ENCODE measurements around the gene EGR1. TPM values are rescaled to one million over a fixed set of nuclear protein-coding genes. Genes with fewer than 3 reads are reported as not detected.

Gene EGR1
- 100 to 1,000 TPM in 2 of 6 donors, 10 to 100 TPM in 3, 1 to 10 TPM in 1; 7.0 to 125 (median 41.8) TPM for polyA plus RNA-seq (ENCODE audit: low read depth in 6 of 6)

DNA sequence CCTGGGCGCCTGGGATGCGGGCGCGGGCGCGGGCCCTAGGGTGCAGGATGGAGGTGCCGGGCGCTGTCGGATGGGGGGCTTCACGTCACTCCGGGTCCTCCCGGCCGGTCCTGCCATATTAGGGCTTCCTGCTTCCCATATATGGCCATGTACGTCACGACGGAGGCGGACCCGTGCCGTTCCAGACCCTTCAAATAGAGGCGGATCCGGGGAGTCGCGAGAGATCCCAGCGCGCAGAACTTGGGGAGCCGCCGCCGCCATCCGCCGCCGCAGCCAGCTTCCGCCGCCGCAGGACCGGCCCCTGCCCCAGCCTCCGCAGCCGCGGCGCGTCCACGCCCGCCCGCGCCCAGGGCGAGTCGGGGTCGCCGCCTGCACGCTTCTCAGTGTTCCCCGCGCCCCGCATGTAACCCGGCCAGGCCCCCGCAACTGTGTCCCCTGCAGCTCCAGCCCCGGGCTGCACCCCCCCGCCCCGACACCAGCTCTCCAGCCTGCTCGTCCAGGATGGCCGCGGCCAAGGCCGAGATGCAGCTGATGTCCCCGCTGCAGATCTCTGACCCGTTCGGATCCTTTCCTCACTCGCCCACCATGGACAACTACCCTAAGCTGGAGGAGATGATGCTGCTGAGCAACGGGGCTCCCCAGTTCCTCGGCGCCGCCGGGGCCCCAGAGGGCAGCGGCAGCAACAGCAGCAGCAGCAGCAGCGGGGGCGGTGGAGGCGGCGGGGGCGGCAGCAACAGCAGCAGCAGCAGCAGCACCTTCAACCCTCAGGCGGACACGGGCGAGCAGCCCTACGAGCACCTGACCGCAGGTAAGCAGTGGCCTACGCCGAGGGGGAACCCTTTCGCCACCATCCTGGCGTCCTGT lies at the start of gene EGR1:
TSS of gene EGR1 (plus strand) at position 219 of the 864 bp plus-strand sequence. CDS start at position 502, 283 bp downstream.
- Mint-ChIP-seq H3K27ac (peak within 1 kb of the TSS; percentile 91 to 98 (median 97)), H3K4me1 (peaks cover 30 to 33% (median 31%) of the 10 kb centered on the region in 3 donors), H3K4me3 (peak within 1 kb of the TSS; percentile 86 to 95 (median 91)), H3K9me3 (no peaks in the 10 kb centered on the region), H3K27me3 (no peaks in the 10 kb centered on the region), H3K36me3 (peaks cover 0 to 12% of the 10 kb centered on the region in 2 donors)
- DNase-seq (peak; percentile 96), ATAC-seq (ENCODE audit: low read depth in 2 of 2) (peak; percentile 55 to 56)

- no peak for DNase-seq
- Mint-ChIP-seq H3K4me3 (no peak overlapping the region), H3K27me3 (no peaks in the 10 kb centered on the region), H3K27ac (no peak overlapping the region), H3K36me3 (peaks cover 27% of the 10 kb centered on the region in 2 donors), H3K4me1 (no peaks in the 10 kb centered on the region), H3K9me3 (no peaks in the 10 kb centered on the region)
- no peak for ATAC-seq (ENCODE audit: low read depth in 2 of 2)
Measured at GRCh38 chr5:138418444-138418843, 46.8 kb upstream of the EGR1 start.

DNA sequence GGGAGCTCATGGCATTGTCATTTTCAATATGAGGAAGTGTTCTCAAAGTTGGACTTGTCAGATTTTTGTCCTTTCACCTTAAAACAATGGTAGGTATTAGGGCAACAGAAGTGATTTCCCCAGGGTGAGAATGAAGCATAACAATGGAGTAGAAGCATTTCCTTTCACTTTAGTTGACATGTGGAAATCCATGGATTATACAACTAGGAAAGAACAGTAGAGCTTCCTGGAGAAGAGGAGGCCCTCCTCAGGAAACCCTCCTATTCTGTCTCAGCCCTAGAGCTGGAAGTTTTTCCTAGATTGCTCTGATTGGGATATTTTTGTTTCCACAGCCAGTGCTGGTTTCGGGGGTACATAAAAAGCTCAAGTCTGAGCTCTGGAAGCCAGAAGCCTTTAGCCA lies 40.2 kb upstream of the EGR1 start:
- H3K27me3 Mint-ChIP-seq: no peaks in the 10 kb centered on the region
- H3K36me3 Mint-ChIP-seq: peaks cover 53 to 54% of the 10 kb centered on the region in 2 donors
- no peaks in the 10 kb centered on the region for H3K9me3 Mint-ChIP-seq
- ATAC-seq (ENCODE audit: low read depth in 2 of 2) (no peak), DNase-seq (no peak)
- H3K27ac Mint-ChIP-seq: peak overlapping the region in 2 of 6 donors; percentile 21 to 61
- H3K4me1 Mint-ChIP-seq: no peaks in the 10 kb centered on the region
- H3K4me3 Mint-ChIP-seq: no peak overlapping the region

- no peaks in the 10 kb centered on the region for H3K9me3 Mint-ChIP-seq
- H3K27ac Mint-ChIP-seq: no peak overlapping the region
Measured at GRCh38 chr5:138435943-138436342, 29.3 kb upstream of the EGR1 start.

GRCh38 chr5:138438003-138438723 lies 27.1 kb upstream of the EGR1 start:
- H3K27ac Mint-ChIP-seq: peak overlapping the region in 4 of 6 donors; percentile 15 to 76 (median 62)
- DNase-seq: no peak
- H3K4me1 Mint-ChIP-seq: peaks cover 17 to 20% (median 18%) of the 10 kb centered on the region in 3 donors
- ATAC-seq (ENCODE audit: low read depth in 2 of 2): no peak
- H3K4me3 Mint-ChIP-seq: peak overlapping the region; percentile 68 to 92 (median 86)
- H3K27me3 Mint-ChIP-seq: peaks cover 0 to 10% (median 0%) of the 10 kb centered on the region in 3 donors
- H3K9me3 Mint-ChIP-seq: no peaks in the 10 kb centered on the region
- H3K36me3 Mint-ChIP-seq: peaks cover 17 to 21% of the 10 kb centered on the region in 2 donors

More at GRCh38 chr5:138435943-138436342, 29.3 kb upstream of the EGR1 start:
- H3K36me3 Mint-ChIP-seq: peaks cover 26 to 33% of the 10 kb centered on the region in 2 donors
- no peak overlapping the region for H3K4me3 Mint-ChIP-seq
- no peak for DNase-seq
- peaks cover 17 to 20% (median 18%) of the 10 kb centered on the region in 3 donors for H3K4me1 Mint-ChIP-seq
- ATAC-seq (ENCODE audit: low read depth in 2 of 2): no peak
- H3K27me3 Mint-ChIP-seq: peaks cover 0 to 10% (median 0%) of the 10 kb centered on the region in 3 donors

DNA sequence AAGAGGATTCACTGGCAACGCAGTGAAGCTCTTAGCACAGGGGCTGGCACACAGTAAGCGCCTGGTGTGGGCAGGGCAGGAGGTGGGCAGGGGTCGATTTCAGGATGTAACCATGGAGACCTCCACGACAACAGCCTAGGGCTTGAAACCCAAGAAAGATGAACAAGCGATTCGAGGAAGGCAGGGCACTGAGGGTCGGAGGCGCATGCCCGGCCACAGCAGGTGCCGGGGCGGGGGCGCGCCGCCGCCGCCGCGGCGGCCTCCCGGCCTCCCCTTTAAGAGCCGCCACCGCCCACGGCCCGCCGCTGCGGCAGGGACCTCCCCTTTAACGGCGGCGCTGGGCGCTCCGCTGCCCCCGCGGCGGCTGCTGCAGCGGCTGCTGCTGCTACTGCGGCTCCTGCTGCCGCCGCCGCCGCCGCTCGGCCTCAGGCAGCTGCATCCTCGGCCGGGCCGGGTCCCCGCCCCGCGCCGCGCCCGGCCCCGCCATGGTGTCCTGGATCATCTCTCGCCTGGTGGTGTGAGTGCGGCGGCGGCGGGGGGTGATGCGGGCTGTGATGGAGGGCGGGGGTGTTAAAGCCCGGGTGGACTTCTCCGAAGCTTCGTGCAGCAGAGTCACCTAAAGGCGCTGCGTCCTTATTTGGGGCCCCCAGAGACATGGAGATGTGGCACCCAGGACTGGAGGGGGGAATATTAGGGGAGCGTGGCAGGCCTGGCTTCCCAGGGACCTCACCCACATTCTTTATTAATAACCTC lies 26.4 kb upstream of the EGR1 start, which contains the start of gene REEP2:
TSS of gene REEP2 (plus strand) at position 334 of the 753 bp plus-strand sequence. CDS start at position 486, 152 bp downstream.
- Mint-ChIP-seq H3K4me3 (peak within 1 kb of the TSS; percentile 68 to 92 (median 86)), H3K9me3 (no peaks in the 10 kb centered on the region), H3K27me3 (peaks cover 0 to 10% (median 0%) of the 10 kb centered on the region in 3 donors), H3K4me1 (peaks cover 17 to 20% (median 18%) of the 10 kb centered on the region in 3 donors), H3K36me3 (peaks cover 17 to 21% of the 10 kb centered on the region in 2 donors), H3K27ac (peak within 1 kb of the TSS in 5 of 6 donors; percentile 15 to 76 (median 65))
- peak; percentile 63 for DNase-seq
- ATAC-seq (ENCODE audit: low read depth in 2 of 2): peak; percentile 88

- peak overlapping the region in 1 of 6 donors; percentile 75 for H3K27ac Mint-ChIP-seq
- no peak for DNase-seq
Measured at GRCh38 chr5:138439477-138440158, 25.7 kb upstream of the EGR1 start.

GRCh38 chr5:138440159-138441073 lies 24.9 kb upstream of the EGR1 start:
- H3K36me3 Mint-ChIP-seq: peaks cover 7% of the 10 kb centered on the region in 2 donors
- peaks cover 0 to 10% (median 0%) of the 10 kb centered on the region in 3 donors for H3K27me3 Mint-ChIP-seq
- peak overlapping the region in 1 of 6 donors; percentile 72 for H3K27ac Mint-ChIP-seq
- H3K9me3 Mint-ChIP-seq: no peaks in the 10 kb centered on the region
- peak overlapping the region in 6 of 8 donors; percentile 58 to 88 (median 66) for H3K4me3 Mint-ChIP-seq
- DNase-seq (no peak), ATAC-seq (ENCODE audit: low read depth in 2 of 2) (no peak)
- peaks cover 17 to 20% (median 18%) of the 10 kb centered on the region in 3 donors for H3K4me1 Mint-ChIP-seq

More at GRCh38 chr5:138439477-138440158, 25.7 kb upstream of the EGR1 start:
- Mint-ChIP-seq H3K27me3 (peaks cover 0 to 10% (median 0%) of the 10 kb centered on the region in 3 donors), H3K9me3 (no peaks in the 10 kb centered on the region), H3K4me1 (peaks cover 17 to 20% (median 18%) of the 10 kb centered on the region in 3 donors), H3K4me3 (peak overlapping the region; percentile 45 to 88 (median 84)), H3K36me3 (peaks cover 13 to 15% of the 10 kb centered on the region in 2 donors)
- ATAC-seq (ENCODE audit: low read depth in 2 of 2): no peak

DNA sequence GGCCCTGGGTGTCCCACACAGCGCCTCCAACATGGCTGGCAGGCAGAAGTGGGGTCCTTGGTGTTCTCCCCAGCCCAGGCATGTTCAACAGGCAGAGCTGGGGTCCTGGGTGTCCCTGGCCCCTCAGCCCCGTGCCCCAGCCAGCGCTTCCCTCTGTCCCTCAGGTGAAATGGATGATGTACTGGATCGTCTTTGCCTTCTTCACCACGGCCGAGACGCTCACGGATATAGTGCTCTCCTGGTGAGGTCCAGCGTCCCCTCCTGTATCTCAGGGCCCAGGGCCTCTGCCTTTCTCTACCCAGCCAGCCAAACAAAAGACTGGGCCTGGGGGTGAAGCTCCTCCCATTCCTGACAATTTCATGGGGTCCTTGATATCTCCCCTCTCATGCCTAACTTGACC lies 24.1 kb upstream of the EGR1 start:
- Mint-ChIP-seq H3K9me3 (no peaks in the 10 kb centered on the region), H3K27me3 (peaks cover 0 to 10% (median 0%) of the 10 kb centered on the region in 3 donors), H3K27ac (no peak overlapping the region), H3K4me3 (peak overlapping the region in 1 of 8 donors; percentile 55), H3K36me3 (no peaks in the 10 kb centered on the region), H3K4me1 (peaks cover 17 to 20% (median 18%) of the 10 kb centered on the region in 3 donors)
- DNase-seq (no peak), ATAC-seq (ENCODE audit: low read depth in 2 of 2) (no peak)

DNA sequence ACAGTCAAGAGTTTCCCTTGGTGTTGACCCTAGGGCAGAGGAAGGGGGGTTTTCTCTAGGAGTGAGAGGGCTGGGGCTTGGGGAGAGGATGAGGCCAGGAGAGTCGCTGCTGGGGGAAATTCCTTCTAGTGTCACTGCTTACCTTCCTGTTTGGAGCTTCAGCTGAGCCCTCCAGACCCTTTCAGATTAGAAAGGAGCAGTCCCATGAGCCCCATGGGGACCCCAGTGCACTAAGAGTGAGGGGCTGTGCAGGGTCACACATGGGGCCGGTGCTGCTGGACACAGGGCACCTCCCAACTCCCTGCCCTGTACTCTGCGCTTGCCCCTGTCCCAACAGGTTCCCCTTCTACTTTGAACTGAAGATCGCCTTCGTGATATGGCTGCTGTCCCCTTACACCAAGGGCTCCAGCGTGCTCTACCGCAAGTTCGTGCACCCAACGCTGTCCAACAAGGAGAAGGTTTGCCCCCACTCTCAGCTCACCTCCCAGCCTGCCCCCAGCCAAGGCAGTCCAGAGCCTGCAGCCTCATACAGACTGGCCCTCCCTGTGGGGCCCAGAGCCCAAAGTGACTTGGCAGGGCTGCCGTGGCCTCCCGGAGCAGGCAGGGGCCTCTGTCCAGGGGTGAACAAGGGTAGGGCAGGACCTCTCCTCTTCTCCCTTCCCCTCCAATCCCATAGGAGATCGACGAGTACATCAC lies 21.1 kb upstream of the EGR1 start:
- no peak overlapping the region for H3K27ac Mint-ChIP-seq
- H3K4me1 Mint-ChIP-seq: peaks cover 0 to 10% (median 0%) of the 10 kb centered on the region in 3 donors
- no peak for DNase-seq
- no peaks in the 10 kb centered on the region for H3K36me3 Mint-ChIP-seq
- no peaks in the 10 kb centered on the region for H3K9me3 Mint-ChIP-seq
- H3K4me3 Mint-ChIP-seq: no peak overlapping the region
- peaks cover 0 to 22% (median 7%) of the 10 kb centered on the region in 3 donors for H3K27me3 Mint-ChIP-seq
- no peak for ATAC-seq (ENCODE audit: low read depth in 2 of 2)
